ENCODE results near the gene TATDN3. TPM values are rescaled to one million over a fixed set of nuclear protein-coding genes. Genes with fewer than 3 reads are reported as not detected.

Gene TATDN3
- total RNA-seq, 1 donor from 2014 or later, result 12.1 TPM

- Mint-ChIP-seq H3K36me3 (ENCODE audit: insufficient read depth) (peaks cover 9% of the 10 kb centered on the region), H3K4me3 (ENCODE audit: low read depth) (no peak overlapping the region), H3K9me3 (ENCODE audit: low read depth) (peaks cover 13% of the 10 kb centered on the region), H3K27ac (no peak overlapping the region), H3K4me1 (ENCODE audit: low read depth) (peaks cover 15% of the 10 kb centered on the region), H3K27me3 (no peaks in the 10 kb centered on the region)
- DNase-seq (ENCODE audit: low spot score, unreplicated experiment), result no peak
- TF ChIP-seq CTCF (IDR thresholded peaks at IDR 0.05; ENCODE audit: unreplicated experiment), result no peak
Observed at GRCh38 chr1:212822956-212823355, 31.3 kb downstream of the TATDN3 start.

GRCh38 chr1:212824201-212824600, 32.5 kb downstream of the TATDN3 start:
- DNase-seq (ENCODE audit: low spot score, unreplicated experiment), result no peak
- H3K9me3 Mint-ChIP-seq (ENCODE audit: low read depth), result peaks cover 13% of the 10 kb centered on the region
- no peaks in the 10 kb centered on the region for H3K27me3 Mint-ChIP-seq
- peaks cover 14% of the 10 kb centered on the region for H3K4me1 Mint-ChIP-seq (ENCODE audit: low read depth)
- H3K4me3 Mint-ChIP-seq (ENCODE audit: low read depth), result no peak overlapping the region
- H3K36me3 Mint-ChIP-seq (ENCODE audit: insufficient read depth), result peaks cover 9% of the 10 kb centered on the region
- H3K27ac Mint-ChIP-seq, result no peak overlapping the region
- TF ChIP-seq CTCF (IDR thresholded peaks at IDR 0.05; ENCODE audit: unreplicated experiment), result no peak

- TF ChIP-seq CTCF (IDR thresholded peaks at IDR 0.05; ENCODE audit: unreplicated experiment), result no peak
- no peaks in the 10 kb centered on the region for H3K27me3 Mint-ChIP-seq
- H3K36me3 Mint-ChIP-seq (ENCODE audit: insufficient read depth), result peaks cover 9% of the 10 kb centered on the region
- peaks cover 10% of the 10 kb centered on the region for H3K4me1 Mint-ChIP-seq (ENCODE audit: low read depth)
- no peak overlapping the region for H3K4me3 Mint-ChIP-seq (ENCODE audit: low read depth)
- peak overlapping the region; percentile 28 for H3K27ac Mint-ChIP-seq
- peaks cover 13% of the 10 kb centered on the region for H3K9me3 Mint-ChIP-seq (ENCODE audit: low read depth)
- DNase-seq (ENCODE audit: low spot score, unreplicated experiment), result no peak
Observed at GRCh38 chr1:212825798-212826452, 34.2 kb downstream of the TATDN3 start.

GRCh38 chr1:212827171-212827776, 35.6 kb downstream of the TATDN3 start:
- H3K9me3 Mint-ChIP-seq (ENCODE audit: low read depth), result peaks cover 13% of the 10 kb centered on the region
- H3K36me3 Mint-ChIP-seq (ENCODE audit: insufficient read depth), result peaks cover 9% of the 10 kb centered on the region
- no peak for TF ChIP-seq CTCF (IDR thresholded peaks at IDR 0.05; ENCODE audit: unreplicated experiment)
- DNase-seq (ENCODE audit: low spot score, unreplicated experiment), result no peak
- no peaks in the 10 kb centered on the region for H3K27me3 Mint-ChIP-seq
- no peak overlapping the region for H3K27ac Mint-ChIP-seq
- H3K4me1 Mint-ChIP-seq (ENCODE audit: low read depth), result peaks cover 7% of the 10 kb centered on the region
- H3K4me3 Mint-ChIP-seq (ENCODE audit: low read depth), result no peak overlapping the region

GRCh38 chr1:212827831-212828278, 36.2 kb downstream of the TATDN3 start:
- Mint-ChIP-seq H3K4me3 (ENCODE audit: low read depth) (no peak overlapping the region), H3K4me1 (ENCODE audit: low read depth) (peaks cover 7% of the 10 kb centered on the region), H3K27ac (peak overlapping the region; percentile 10), H3K36me3 (ENCODE audit: insufficient read depth) (peaks cover 9% of the 10 kb centered on the region), H3K9me3 (ENCODE audit: low read depth) (peaks cover 13% of the 10 kb centered on the region), H3K27me3 (no peaks in the 10 kb centered on the region)
- TF ChIP-seq CTCF (IDR thresholded peaks at IDR 0.05; ENCODE audit: unreplicated experiment), result no peak
- DNase-seq (ENCODE audit: low spot score, unreplicated experiment), result no peak
